ENCODE results near the gene SSBP2.
"Not testable (repeated sequence)": the region's sequence is repeated elsewhere in the genome, so short reads cannot be mapped to it uniquely, and the experiment has no call there.

SSBP2 gene

GRCh38 chr5:81517462-81517861, 233.4 kb downstream of the SSBP2 start:
- no peak for DNase-seq

GRCh38 chr5:81516091-81516490, 234.8 kb downstream of the SSBP2 start:
- DNase-seq: no peak

- DNase-seq: no peak
Measured at GRCh38 chr5:81513982-81514381, 236.9 kb downstream of the SSBP2 start.

GRCh38 chr5:81513473-81513872, 237.4 kb downstream of the SSBP2 start:
- no peak for DNase-seq

GRCh38 chr5:81506900-81507588, 243.9 kb downstream of the SSBP2 start:
- peak; percentile 2 to 14 for DNase-seq

- DNase-seq: no peak
Measured at GRCh38 chr5:81506378-81506777, 244.5 kb downstream of the SSBP2 start.

GRCh38 chr5:81505672-81506071, 245.2 kb downstream of the SSBP2 start:
- DNase-seq: no peak

- not testable (repeated sequence) for DNase-seq
Measured at GRCh38 chr5:81503602-81504001, 247.3 kb downstream of the SSBP2 start.

GRCh38 chr5:81495286-81495685, 255.6 kb downstream of the SSBP2 start:
- DNase-seq: no peak

- DNase-seq: no peak
Measured at GRCh38 chr5:81488862-81489261, 262.0 kb downstream of the SSBP2 start.

- no peak for DNase-seq
Measured at GRCh38 chr5:81486711-81487110, 264.2 kb downstream of the SSBP2 start.

- no peak for DNase-seq
Measured at GRCh38 chr5:81482595-81482994, 268.3 kb downstream of the SSBP2 start.

- not testable (repeated sequence) for DNase-seq
Measured at GRCh38 chr5:81473395-81473794, 277.5 kb downstream of the SSBP2 start.

GRCh38 chr5:81469676-81470075, 281.2 kb downstream of the SSBP2 start:
- DNase-seq: no peak

- DNase-seq: no peak
Measured at GRCh38 chr5:81450940-81451339, 300.0 kb downstream of the SSBP2 start.

GRCh38 chr5:81435023-81435422, 315.9 kb downstream of the SSBP2 start:
- DNase-seq: no peak

GRCh38 chr5:81429985-81430384, 320.9 kb downstream of the SSBP2 start:
- no peak for DNase-seq

GRCh38 chr5:81429363-81429762, 321.5 kb downstream of the SSBP2 start:
- no peak for DNase-seq

- no peak for DNase-seq
Measured at GRCh38 chr5:81428861-81429260, 322.0 kb downstream of the SSBP2 start.

GRCh38 chr5:81428446-81428845, 322.5 kb downstream of the SSBP2 start:
- DNase-seq: no peak

- no peak for DNase-seq
Measured at GRCh38 chr5:81427566-81427965, 323.3 kb downstream of the SSBP2 start.

GRCh38 chr5:81426359-81427030, 324.4 kb downstream of the SSBP2 start:
- DNase-seq: no peak

- no peak for DNase-seq
Measured at GRCh38 chr5:81425569-81425968, 325.3 kb downstream of the SSBP2 start.

GRCh38 chr5:81424728-81425127, 326.2 kb downstream of the SSBP2 start:
- no peak for DNase-seq

GRCh38 chr5:81422671-81423070, 328.2 kb downstream of the SSBP2 start:
- DNase-seq: no peak

Measured in activated CD4-positive, alpha-beta T cell treated with anti-CD3 and anti-CD28 coated beads for 4 hours (primary cell).